ENCODE measurements around the gene PRUNE1. TPM values are rescaled to one million over a fixed set of nuclear protein-coding genes. Genes with fewer than 3 reads are reported as not detected.

The PRUNE1 gene
- total and polyA plus RNA-seq, 4 donors, result 6.1 to 10.6 (median 9.4) TPM

DNA sequence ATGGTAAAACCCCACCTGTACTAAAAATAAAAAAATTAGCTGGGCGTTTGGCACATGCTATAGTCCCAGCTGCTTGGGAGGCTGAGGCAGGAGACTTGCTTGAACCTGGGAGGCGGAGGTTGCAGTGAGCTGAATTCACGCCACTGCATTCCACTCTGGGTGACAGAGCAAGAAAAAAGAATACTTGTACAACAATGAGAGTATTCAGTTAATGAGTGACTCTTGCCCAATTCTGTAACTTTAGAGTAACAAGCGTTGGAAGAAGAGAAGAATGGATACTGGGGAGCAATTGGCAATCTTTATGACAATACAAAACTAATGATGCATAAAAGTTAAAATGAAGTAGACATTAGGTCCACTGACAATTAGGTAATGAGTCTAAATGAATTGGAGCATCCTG is 15.6 kb upstream of the PRUNE1 start:
- Histone ChIP-seq H3K36me3 (ENCODE audit: control insufficient read depth in 4 of 4, insufficient read depth in 3 of 4, low read depth in 1 of 4, low read length in 3 of 4) (peaks cover 1 to 21% (median 14%) of the 10 kb centered on the region in 4 donors), H3K4me3 (ENCODE audit: low read depth in 1 of 3, low read length in 3 of 3) (no peak overlapping the region), H3K27ac (ENCODE audit: low read depth in 1 of 2, low read length in 2 of 2) (no peak overlapping the region), H3K27me3 (ENCODE audit: control insufficient read depth in 4 of 4, insufficient read depth in 4 of 4, low read length in 3 of 4) (no peaks in the 10 kb centered on the region), H3K9ac (ENCODE audit: low read depth in 1 of 2, low read length in 2 of 2) (no peak overlapping the region), H3K9me3 (ENCODE audit: control insufficient read depth in 4 of 4, low read length in 3 of 4) (no peaks in the 10 kb centered on the region), H3K4me1 (ENCODE audit: control insufficient read depth in 4 of 4, insufficient read depth in 4 of 4, low read length in 3 of 4) (peaks cover 0 to 4% (median 0%) of the 10 kb centered on the region in 4 donors)
- TF ChIP-seq NR2F2 (IDR thresholded peaks at IDR 0.05) (no peak), GABPA (IDR thresholded peaks at IDR 0.05 in 1 of 2, conservative IDR thresholded peaks at IDR 0.05 in 1 of 2) (no peak), RXRA (IDR thresholded peaks at IDR 0.05) (no peak)
- WGBS, result 73% methylated on average over 4 of the region's 4 CpGs
- DNase-seq (ENCODE audit: low spot score), result no peak

DNA sequence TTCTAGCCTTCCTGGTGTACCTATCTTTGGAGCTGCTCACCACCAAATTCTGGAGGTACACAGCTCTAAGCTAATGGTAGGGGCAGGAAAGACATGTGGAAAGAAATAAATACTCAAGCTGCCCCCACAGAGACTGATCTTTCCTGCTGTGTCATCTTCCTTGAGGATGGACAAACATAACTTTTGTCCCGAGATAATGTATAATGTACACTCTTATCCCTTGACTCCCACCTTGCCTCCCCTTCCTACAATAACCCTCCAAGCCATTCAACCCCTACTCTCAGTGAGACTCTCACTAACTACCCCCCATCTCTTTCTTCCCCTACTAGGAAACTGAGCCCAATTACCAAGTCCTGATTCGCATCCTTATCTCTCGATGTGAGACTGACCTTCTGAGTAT is 14.0 kb upstream of the PRUNE1 start:
- H3K4me1 ChIP-seq (ENCODE audit: control insufficient read depth in 4 of 4, insufficient read depth in 4 of 4, low read length in 3 of 4), result peaks cover 0 to 4% (median 0%) of the 10 kb centered on the region in 4 donors
- H3K27me3 ChIP-seq (ENCODE audit: control insufficient read depth in 4 of 4, insufficient read depth in 4 of 4, low read length in 3 of 4), result no peaks in the 10 kb centered on the region
- TF ChIP-seq YY1 (IDR thresholded peaks at IDR 0.05) (no peak), HNF4G (IDR thresholded peaks at IDR 0.05) (no peak), GABPA (IDR thresholded peaks at IDR 0.05 in 1 of 2, conservative IDR thresholded peaks at IDR 0.05 in 1 of 2) (no peak), TAF1 (conservative IDR thresholded peaks at IDR 0.05) (no peak), RAD21 (IDR thresholded peaks at IDR 0.05) (no peak), HNF4A (conservative IDR thresholded peaks at IDR 0.05) (no peak), SP1 (IDR thresholded peaks at IDR 0.05) (no peak), FOXA1 (IDR thresholded peaks at IDR 0.05) (no peak), JUND (IDR thresholded peaks at IDR 0.05) (no peak)
- TF ChIP-seq, protein P1, sequence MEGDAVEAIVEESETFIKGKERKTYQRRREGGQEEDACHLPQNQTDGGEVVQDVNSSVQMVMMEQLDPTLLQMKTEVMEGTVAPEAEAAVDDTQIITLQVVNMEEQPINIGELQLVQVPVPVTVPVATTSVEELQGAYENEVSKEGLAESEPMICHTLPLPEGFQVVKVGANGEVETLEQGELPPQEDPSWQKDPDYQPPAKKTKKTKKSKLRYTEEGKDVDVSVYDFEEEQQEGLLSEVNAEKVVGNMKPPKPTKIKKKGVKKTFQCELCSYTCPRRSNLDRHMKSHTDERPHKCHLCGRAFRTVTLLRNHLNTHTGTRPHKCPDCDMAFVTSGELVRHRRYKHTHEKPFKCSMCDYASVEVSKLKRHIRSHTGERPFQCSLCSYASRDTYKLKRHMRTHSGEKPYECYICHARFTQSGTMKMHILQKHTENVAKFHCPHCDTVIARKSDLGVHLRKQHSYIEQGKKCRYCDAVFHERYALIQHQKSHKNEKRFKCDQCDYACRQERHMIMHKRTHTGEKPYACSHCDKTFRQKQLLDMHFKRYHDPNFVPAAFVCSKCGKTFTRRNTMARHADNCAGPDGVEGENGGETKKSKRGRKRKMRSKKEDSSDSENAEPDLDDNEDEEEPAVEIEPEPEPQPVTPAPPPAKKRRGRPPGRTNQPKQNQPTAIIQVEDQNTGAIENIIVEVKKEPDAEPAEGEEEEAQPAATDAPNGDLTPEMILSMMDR (IDR thresholded peaks at IDR 0.05; ENCODE audit: low read depth, low read length, missing input control), result no peak
- TF ChIP-seq, protein P2, sequence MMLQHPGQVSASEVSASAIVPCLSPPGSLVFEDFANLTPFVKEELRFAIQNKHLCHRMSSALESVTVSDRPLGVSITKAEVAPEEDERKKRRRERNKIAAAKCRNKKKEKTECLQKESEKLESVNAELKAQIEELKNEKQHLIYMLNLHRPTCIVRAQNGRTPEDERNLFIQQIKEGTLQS (IDR thresholded peaks at IDR 0.05), result no peak
- TF ChIP-seq, protein P3, sequence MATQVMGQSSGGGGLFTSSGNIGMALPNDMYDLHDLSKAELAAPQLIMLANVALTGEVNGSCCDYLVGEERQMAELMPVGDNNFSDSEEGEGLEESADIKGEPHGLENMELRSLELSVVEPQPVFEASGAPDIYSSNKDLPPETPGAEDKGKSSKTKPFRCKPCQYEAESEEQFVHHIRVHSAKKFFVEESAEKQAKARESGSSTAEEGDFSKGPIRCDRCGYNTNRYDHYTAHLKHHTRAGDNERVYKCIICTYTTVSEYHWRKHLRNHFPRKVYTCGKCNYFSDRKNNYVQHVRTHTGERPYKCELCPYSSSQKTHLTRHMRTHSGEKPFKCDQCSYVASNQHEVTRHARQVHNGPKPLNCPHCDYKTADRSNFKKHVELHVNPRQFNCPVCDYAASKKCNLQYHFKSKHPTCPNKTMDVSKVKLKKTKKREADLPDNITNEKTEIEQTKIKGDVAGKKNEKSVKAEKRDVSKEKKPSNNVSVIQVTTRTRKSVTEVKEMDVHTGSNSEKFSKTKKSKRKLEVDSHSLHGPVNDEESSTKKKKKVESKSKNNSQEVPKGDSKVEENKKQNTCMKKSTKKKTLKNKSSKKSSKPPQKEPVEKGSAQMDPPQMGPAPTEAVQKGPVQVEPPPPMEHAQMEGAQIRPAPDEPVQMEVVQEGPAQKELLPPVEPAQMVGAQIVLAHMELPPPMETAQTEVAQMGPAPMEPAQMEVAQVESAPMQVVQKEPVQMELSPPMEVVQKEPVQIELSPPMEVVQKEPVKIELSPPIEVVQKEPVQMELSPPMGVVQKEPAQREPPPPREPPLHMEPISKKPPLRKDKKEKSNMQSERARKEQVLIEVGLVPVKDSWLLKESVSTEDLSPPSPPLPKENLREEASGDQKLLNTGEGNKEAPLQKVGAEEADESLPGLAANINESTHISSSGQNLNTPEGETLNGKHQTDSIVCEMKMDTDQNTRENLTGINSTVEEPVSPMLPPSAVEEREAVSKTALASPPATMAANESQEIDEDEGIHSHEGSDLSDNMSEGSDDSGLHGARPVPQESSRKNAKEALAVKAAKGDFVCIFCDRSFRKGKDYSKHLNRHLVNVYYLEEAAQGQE (IDR thresholded peaks at IDR 0.05), result no peak
- no peak overlapping the region for H3K4me3 ChIP-seq (ENCODE audit: low read depth in 1 of 3, low read length in 3 of 3)
- no peak overlapping the region for H3K27ac ChIP-seq (ENCODE audit: low read depth in 1 of 2, low read length in 2 of 2)
- DNase-seq (ENCODE audit: low spot score), result no peak
- no peaks in the 10 kb centered on the region for H3K9me3 ChIP-seq (ENCODE audit: control insufficient read depth in 4 of 4, low read length in 3 of 4)
- WGBS, result 82% methylated on average over 3 of the region's 3 CpGs
- H3K36me3 ChIP-seq (ENCODE audit: control insufficient read depth in 4 of 4, insufficient read depth in 3 of 4, low read depth in 1 of 4, low read length in 3 of 4), result peaks cover 6 to 30% (median 24%) of the 10 kb centered on the region in 4 donors
- H3K9ac ChIP-seq (ENCODE audit: low read depth in 1 of 2, low read length in 2 of 2), result no peak overlapping the region

Data from liver (tissue), 9 donors.